Transverse colon (tissue), 4 donors: Measurements from ENCODE around the gene DCAF12. TPM values are rescaled to one million over a fixed set of nuclear protein-coding genes. Genes with fewer than 3 reads are reported as not detected.
"Not testable (repeated sequence)": the region's sequence is repeated elsewhere in the genome, so short reads cannot be mapped to it uniquely, and the experiment has no call there.

Experiments
- DNase-seq: peaks from one replicate; pipeline ENCODE4 v3.0.0-alpha.2; 2019
- H3K27ac ChIP-seq, 4 donors: fragments of 200-600 bp; sonication (generic); 2 replicates each; pipeline ENCODE4 v1.5.1; 2016 to 2018; ENCODE audit warnings: inconsistent platforms in 4 of 4
- H3K27me3 ChIP-seq: fragments of 200-600 bp; sonication (generic); 2 replicates; pipeline ENCODE4 v1.5.1; 2017; ENCODE audit warnings: inconsistent platforms
- H3K36me3 ChIP-seq, 4 donors: fragments of 200-600 bp; sonication (generic); 2 replicates each; pipeline ENCODE4 v1.5.1; 2017 to 2019; ENCODE audit warnings: inconsistent platforms in 4 of 4
- H3K4me1 ChIP-seq, 4 donors: fragments of 200-600 bp; sonication (generic); 2 replicates each; pipeline ENCODE4 v1.5.1; 2017 to 2020; ENCODE audit warnings: inconsistent platforms in 4 of 4
- H3K4me3 ChIP-seq, 4 donors: fragments of 200-600 bp; sonication (generic); 1 replicate in 1 of 4; 2 replicates in 3 of 4; pipeline versions ENCODE4 v1.5.1 to v1.6.1; 2017 to 2019; ENCODE audit warnings: inconsistent platforms in 4 of 4
- H3K9me3 ChIP-seq, 2 donors: fragments of 200-600 bp; sonication (generic); 2 replicates each; pipeline ENCODE4 v1.5.1; 2017 to 2019; ENCODE audit warnings: inconsistent platforms in 2 of 2
- EP300 ChIP-seq: sonication (generic); formaldehyde crosslinking; IDR thresholded peaks from one replicate; pipeline ENCODE4 v1.6.1; 2017; ENCODE audit warnings: antibody characterized with exemption, low read depth
- POLR2A ChIP-seq: fragments of 450-650 bp; IDR thresholded peaks from one replicate; pipeline ENCODE4 v1.6.1; 2016; ENCODE audit warnings: antibody characterized with exemption, mild to moderate bottlenecking, moderate library complexity
- POLR2AphosphoS5 ChIP-seq, 3 donors: sonication (generic); formaldehyde crosslinking; IDR thresholded peaks; one replicate each; pipeline ENCODE4 v1.6.1; 2016; ENCODE audit warnings: antibody characterized with exemption in 3 of 3
- WGBS, 2 donors: methylation state at CpG; one replicate each; pipeline ENCODE4 v1.1.5; 2018; ENCODE audit warnings: low coverage in 1 of 2; 5-methylcytosine and 5-hydroxymethylcytosine counted together
- in situ Hi-C, 4 donors: fragments of 200-750 bp; cut with MboI; loops; one replicate each; pipeline versions ENCODE4 v1.15.0 to v1.15.1; 2017; ENCODE audit warnings: low sequenced_read_pairs in 3 of 4, low pct_ligation_motif_present in 1 of 4, low pct_unique_long_range_greater_than_20kb in 1 of 4
- intact Hi-C: fragments of 100-400 bp; cut with DNase I; formaldehyde crosslinking; loops from one replicate; pipeline ENCODE4 v1.15.1; 2023; ENCODE audit warnings: low total_unique reads
- total RNA-seq, 4 donors: library from RNA; depleted of rRNA; stranded (reverse); fragments of >200 nt; gene quantifications; one replicate each; pipeline ENCODE4 v1.1.0, GENCODE V29; 2016
- TF ChIP-seq, protein P1 (sequence below), 5 experiments: fragments of 200-600 bp in 3 of 5; fragments of 450-650 bp in 2 of 5; sonication (generic) in 3 of 5; IDR thresholded peaks; 1 replicate in 2 of 5; 2 replicates in 3 of 5; pipeline ENCODE4 v1.5.1; 2016 to 2017; ENCODE audit warnings: antibody characterized with exemption in 5 of 5, inconsistent platforms in 3 of 5, mild to moderate bottlenecking in 2 of 5, moderate library complexity in 1 of 5

Gene DCAF12
- total RNA-seq, 4 donors from 2014 or later: 22.1 to 29.7 (median 26.3) TPM

DNA sequence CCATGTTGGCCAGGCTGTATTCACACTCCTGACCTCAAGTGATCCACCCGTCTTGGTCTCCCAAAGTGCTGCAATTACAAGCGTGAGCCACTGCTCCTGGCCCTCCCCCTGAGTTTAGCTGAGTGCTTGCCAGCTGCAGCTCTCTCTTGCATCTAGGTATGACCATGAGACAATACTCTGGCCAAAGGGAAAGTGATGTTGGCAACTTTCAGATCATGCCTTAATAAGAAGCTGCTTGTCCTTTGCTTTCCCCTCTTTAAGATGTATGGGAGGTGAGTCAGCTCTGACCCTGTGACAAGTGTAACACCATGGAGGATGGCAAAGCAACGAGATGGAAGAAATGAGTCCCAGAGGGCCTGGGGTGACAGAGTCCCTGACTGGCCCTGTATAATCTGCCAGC is 18.7 kb upstream of the DCAF12 start:
- Histone ChIP-seq H3K27ac (no peak overlapping the region), H3K9me3 (no peaks in the 10 kb centered on the region), H3K36me3 (no peaks in the 10 kb centered on the region), H3K27me3 (no peaks in the 10 kb centered on the region), H3K4me3 (no peak overlapping the region), H3K4me1 (peaks cover 0 to 6% (median 1%) of the 10 kb centered on the region in 4 donors)
- DNase-seq: no peak
- 67 to 83% methylated on average over 1 to 3 of the region's 3 CpGs for WGBS, 2 donors
- in situ Hi-C loops (no loop called here), intact Hi-C loops (no loop called here)
- TF ChIP-seq POLR2A: no peak
- TF ChIP-seq, protein P1, sequence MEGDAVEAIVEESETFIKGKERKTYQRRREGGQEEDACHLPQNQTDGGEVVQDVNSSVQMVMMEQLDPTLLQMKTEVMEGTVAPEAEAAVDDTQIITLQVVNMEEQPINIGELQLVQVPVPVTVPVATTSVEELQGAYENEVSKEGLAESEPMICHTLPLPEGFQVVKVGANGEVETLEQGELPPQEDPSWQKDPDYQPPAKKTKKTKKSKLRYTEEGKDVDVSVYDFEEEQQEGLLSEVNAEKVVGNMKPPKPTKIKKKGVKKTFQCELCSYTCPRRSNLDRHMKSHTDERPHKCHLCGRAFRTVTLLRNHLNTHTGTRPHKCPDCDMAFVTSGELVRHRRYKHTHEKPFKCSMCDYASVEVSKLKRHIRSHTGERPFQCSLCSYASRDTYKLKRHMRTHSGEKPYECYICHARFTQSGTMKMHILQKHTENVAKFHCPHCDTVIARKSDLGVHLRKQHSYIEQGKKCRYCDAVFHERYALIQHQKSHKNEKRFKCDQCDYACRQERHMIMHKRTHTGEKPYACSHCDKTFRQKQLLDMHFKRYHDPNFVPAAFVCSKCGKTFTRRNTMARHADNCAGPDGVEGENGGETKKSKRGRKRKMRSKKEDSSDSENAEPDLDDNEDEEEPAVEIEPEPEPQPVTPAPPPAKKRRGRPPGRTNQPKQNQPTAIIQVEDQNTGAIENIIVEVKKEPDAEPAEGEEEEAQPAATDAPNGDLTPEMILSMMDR (IDR thresholded peaks at IDR 0.05): no peak
- no peak for TF ChIP-seq EP300
- no peak for TF ChIP-seq POLR2AphosphoS5 (IDR thresholded peaks at IDR 0.05)

DNA sequence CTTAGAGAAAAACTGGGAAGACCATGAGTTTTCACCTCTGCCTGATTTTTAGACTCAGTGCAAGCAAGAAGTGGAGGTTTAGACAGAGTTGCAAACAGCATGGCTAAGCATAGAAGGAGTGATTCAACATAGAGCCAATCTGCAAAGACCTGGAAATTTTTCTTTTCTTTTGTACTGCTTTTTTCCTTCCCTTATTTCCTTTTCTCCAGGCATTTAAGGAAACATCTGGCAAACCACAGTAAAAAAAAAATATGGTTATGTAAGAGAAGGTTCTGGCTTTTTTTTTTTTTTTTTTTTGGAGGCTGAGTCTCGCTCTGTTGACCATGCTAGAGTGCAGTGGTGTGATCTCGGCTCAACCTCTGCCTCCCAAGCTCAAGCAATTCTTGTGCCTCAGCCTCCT is 16.6 kb upstream of the DCAF12 start:
- Histone ChIP-seq H3K4me3 (no peak overlapping the region), H3K9me3 (no peaks in the 10 kb centered on the region), H3K4me1 (peaks cover 0 to 9% (median 3%) of the 10 kb centered on the region in 4 donors), H3K36me3 (no peaks in the 10 kb centered on the region), H3K27me3 (no peaks in the 10 kb centered on the region), H3K27ac (no peak overlapping the region)
- in situ Hi-C loops (no loop called here), intact Hi-C loops (no loop called here)
- TF ChIP-seq EP300: no peak
- no peak for TF ChIP-seq POLR2A
- TF ChIP-seq POLR2AphosphoS5 (IDR thresholded peaks at IDR 0.05): no peak
- TF ChIP-seq, protein P1 (IDR thresholded peaks at IDR 0.05): no peak
- WGBS, 2 donors: 74% methylated on average over 2 of the region's 2 CpGs; no CpG with 5 or more reads in 1 of the 2 donors
- no peak for DNase-seq

DNA sequence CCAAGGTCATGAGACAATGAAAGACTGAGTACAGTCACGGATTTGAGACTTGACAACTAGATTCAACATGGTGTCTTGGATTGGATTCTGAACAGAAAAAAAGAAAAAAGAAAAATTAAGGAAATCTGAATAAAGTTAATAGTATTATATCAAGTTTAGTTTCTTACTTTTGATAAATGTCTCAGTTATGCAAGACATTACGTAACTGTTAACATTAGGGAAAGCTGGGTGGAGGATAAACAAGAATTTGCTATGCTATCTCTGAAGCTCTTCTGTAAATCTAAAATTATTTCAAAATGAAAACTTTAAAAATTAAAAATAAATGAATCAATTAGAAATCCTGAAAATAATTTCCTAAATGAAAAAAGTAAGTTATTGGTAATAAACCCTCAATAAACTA is 14.4 kb upstream of the DCAF12 start:
- WGBS, 2 donors: 87 to 92% methylated on average over 2 of the region's 2 CpGs
- Histone ChIP-seq H3K4me1 (peaks cover 0 to 9% (median 3%) of the 10 kb centered on the region in 4 donors), H3K36me3 (no peaks in the 10 kb centered on the region), H3K4me3 (no peak overlapping the region), H3K9me3 (no peaks in the 10 kb centered on the region), H3K27me3 (no peaks in the 10 kb centered on the region), H3K27ac (no peak overlapping the region)
- TF ChIP-seq POLR2AphosphoS5 (IDR thresholded peaks at IDR 0.05): no peak
- DNase-seq: no peak
- in situ Hi-C loops: no loop called here
- intact Hi-C loops: no loop called here

DNA sequence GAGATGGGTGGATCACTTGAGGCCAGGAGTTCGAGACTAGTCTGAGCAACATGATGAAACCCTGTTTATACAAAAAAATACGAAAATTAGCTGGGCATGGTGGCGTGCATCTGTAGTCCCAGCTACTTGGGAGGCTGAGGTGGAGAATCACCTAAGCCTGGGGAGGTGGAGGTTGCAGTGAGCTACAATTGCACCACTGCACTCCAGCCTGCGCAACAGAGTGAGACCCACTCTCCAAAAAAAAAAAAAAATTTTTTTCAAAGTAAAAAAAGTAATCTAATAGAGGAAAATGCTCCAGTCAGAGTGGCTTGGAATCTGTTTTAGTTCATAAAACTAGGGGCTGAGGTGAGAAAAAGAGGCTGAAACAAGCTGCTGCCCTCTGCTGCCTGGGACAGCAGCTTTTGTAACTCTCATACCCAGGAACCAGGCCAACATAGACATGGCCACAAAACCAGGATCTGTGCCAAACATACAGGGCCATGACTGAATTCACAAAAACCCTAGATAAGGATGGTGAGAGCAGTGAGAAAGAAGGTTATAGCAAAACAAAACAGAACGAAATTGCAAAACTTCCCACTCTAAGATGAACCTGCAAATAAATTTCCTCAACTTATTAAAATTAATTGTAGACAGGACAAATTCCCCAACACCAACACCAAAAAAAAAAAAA is 13.1 kb upstream of the DCAF12 start:
- in situ Hi-C loops (no loop called here), intact Hi-C loops (no loop called here)
- DNase-seq: peak; percentile 16

DNA sequence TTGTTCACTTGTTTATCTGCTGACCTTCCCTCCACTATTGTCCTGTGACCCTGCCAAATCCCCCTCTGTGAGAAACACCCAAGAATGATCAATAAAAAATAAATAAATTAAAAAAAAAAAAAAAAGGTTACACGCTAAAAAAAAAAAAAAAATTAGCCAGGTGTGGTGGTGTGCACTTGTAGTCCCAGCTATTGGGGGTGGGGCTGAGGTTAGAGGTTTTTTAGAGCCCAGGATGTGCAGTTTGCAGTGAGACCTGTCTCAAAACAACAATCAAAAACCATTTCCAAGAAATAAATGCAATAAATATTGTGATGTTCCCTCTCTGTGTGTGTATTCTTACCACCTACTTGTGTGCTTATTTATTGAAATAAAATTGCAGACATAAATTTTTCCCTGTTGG is 12.1 kb upstream of the DCAF12 start:
- H3K27ac ChIP-seq, H3K27me3 ChIP-seq, DNase-seq, intact Hi-C loops, H3K9me3 ChIP-seq, in situ Hi-C loops, H3K4me1 ChIP-seq, H3K36me3 ChIP-seq, H3K4me3 ChIP-seq: not testable (repeated sequence)
- WGBS, 2 donors: 92% methylated on average over 1 of the region's 1 CpG; no CpG with 5 or more reads in 1 of the 2 donors

More for the DNA sequence above, 13.1 kb upstream of the DCAF12 start:
- Histone ChIP-seq H3K27me3 (no peaks in the 10 kb centered on the region), H3K9me3 (no peaks in the 10 kb centered on the region), H3K4me1 (peaks cover 0 to 9% (median 3%) of the 10 kb centered on the region in 4 donors), H3K27ac (no peak overlapping the region), H3K4me3 (no peak overlapping the region), H3K36me3 (no peaks in the 10 kb centered on the region)
- whole genome bisulfite sequencing, 2 donors: 57 to 74% methylated on average over 4 to 5 of the region's 5 CpGs
- TF ChIP-seq EP300 (no peak), POLR2A (no peak), POLR2AphosphoS5 (IDR thresholded peaks at IDR 0.05) (no peak)
- TF ChIP-seq, protein P1 (IDR thresholded peaks at IDR 0.05): no peak
